H54 (cell line): ENCODE measurements around the gene MRPL12.

Experiments
- DNase-seq: peaks from one replicate; pipeline ENCODE4 v3.0.0; 2011; ENCODE audit warnings: low spot score, mixed read lengths; ENCODE audit not compliant: insufficient read length
- FAIRE-seq: peaks from 3 replicates; lab custom pipeline; 2011; peaks lifted over from hg19 to GRCh38; lab: Jason Lieb, UNC
- POLR2A ChIP-seq: IDR thresholded peaks from 2 replicates; pipeline ENCODE4 v1.6.1; 2011; ENCODE audit warnings: low read depth, mild to moderate bottlenecking, low read length

Gene MRPL12

DNA sequence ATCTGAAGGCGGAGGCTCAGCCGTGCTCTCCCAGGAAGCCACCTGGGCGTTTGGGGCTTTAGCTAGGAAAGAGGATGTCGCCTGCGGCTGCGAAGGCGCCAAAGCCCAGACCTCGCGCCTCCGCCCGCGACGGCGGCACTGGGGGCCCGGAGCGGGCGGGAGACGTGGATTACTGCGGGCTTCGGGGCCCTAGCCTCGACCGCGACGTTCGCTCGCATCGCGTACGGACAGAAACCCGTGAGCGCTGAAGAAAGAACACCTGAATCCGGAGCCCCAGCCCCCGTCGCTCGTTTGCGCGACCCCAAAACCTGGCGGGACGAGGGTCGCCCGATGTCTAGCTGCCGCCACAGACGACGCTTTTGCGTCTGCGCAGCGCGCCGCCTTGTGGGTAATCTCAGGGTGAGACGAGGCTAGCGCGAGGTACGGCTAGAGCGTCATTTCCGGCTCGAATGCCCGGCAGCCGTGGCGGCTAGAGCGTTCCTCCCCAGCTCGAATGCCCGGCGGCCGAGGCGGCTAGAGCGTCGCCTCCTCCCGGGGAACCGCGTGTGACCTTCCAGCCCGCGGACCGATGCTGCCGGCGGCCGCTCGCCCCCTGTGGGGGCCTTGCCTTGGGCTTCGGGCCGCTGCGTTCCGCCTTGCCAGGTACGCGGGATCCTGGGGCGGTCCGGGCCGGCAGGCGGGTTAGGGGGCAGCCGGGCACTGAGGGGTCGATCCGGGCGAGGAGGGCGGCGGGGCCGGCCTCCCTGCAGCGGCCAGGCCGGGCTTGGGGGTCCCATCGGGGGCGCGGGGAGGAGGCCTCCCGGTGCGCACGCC lies at the start of gene MRPL12:
Gene MRPL12 (plus strand): TSS at position 434 of the 813 bp plus-strand sequence. CDS start 135 bp downstream, at position 569.
- TF ChIP-seq POLR2A: peak; percentile 91
- no peak for FAIRE-seq
- peak; percentile 96 for DNase-seq

- no peak for FAIRE-seq
- no peak for DNase-seq
- TF ChIP-seq POLR2A: no peak
Measured at GRCh38 chr17:81655378-81656117, 47.6 kb upstream of the MRPL12 start.

DNA sequence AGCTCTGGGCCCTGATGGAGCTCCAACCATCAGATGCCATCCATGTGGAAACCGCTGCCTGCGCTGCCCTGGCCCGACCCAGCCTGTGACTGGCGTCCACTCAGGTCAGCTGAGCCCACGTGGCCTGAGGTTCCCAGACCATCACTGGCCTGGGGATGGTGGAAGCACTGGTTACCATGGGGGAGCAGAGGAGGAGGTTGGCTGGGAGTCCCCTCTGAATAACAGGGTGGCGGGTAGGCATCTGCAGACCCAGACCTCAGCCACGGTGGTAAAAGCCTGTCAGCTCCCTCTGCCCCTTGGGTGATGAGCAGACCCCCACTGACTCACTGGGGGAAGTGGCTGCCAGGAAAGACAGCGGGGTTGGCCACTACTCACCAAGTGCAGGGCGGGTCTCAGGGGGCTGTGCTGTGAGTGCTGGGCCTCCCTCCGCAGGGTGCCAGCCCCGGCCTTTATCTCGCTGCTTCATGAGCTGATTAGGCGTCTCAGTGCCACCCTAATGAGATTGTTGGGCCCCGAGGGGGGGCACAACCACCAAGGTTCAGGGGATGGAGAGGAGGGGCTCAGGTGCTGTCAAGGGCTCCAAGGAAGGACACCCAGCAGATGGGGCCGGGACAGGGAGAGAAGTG lies 46.9 kb upstream of the MRPL12 start, which contains the start of gene PDE6G:
Gene PDE6G (minus strand): TSS at position 425 of the 626 bp plus-strand sequence. CDS start 3,237 bp downstream, outside the sequence.
- no peak for TF ChIP-seq POLR2A
- DNase-seq (no peak), FAIRE-seq (no peak)

DNA sequence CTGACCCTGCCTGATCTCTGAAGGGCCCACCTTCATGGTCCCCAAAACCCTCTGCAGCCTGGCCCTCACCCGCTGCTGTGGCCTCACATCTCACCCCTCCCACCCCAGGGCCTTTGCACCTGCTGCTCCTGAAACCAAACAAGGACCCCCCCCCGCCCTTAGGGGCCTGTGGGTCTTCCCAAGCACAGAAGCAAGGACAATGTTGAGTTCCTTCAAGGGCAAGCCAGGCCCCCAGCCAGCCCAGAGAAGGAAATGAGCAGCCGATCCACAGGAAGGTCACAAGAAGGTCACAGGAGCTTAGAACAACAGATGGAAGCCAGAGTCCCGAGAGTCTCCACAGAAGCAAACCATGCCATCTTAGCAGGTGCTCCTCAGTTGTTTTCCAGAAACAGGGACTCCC lies 46.3 kb upstream of the MRPL12 start:
- TF ChIP-seq POLR2A: no peak
- DNase-seq (no peak), FAIRE-seq (no peak)

DNA sequence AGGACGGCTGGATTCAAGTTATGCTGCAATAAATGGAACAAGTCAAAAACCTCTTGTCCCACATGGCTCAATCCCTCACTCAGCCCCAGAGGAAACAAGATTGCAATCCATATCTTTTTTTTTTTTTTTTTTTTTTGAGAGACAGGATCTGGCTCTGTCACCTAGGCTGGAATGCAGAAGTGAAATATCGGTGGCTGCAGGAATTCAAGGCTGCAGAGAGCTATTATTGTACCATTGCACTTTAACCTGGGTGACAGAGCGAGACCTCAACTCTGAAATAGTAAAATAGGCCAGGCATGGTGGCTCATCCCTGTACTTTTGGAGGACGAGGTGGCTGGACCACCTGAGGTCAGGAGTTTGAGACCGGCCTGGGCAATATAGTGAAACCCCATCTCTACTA lies 44.1 kb upstream of the MRPL12 start:
- no peak for TF ChIP-seq POLR2A
- no peak for DNase-seq
- no peak for FAIRE-seq

DNA sequence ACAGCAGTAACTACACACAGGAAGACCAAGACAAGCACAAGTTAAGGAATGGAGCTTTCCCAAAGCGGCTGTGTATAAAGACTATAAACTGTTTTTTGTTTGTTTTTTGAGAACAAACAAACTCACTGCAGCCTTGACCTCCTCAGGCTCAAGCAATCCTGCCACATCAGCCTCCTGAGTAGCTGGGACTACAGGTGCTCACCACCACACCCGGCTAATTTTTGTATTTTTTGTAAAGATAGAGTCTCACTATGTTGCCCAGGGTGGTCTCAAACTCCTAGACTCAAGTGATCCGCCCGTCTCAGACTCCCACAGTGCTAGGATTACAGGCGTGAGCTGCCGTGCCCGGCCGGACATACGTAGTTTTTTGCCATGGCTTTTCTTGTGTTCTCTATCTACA lies 42.7 kb upstream of the MRPL12 start:
- FAIRE-seq: no peak
- no peak for TF ChIP-seq POLR2A
- DNase-seq: no peak

- no peak for DNase-seq
- no peak for FAIRE-seq
- TF ChIP-seq POLR2A: no peak
Measured at GRCh38 chr17:81662002-81662401, 41.2 kb upstream of the MRPL12 start.

DNA sequence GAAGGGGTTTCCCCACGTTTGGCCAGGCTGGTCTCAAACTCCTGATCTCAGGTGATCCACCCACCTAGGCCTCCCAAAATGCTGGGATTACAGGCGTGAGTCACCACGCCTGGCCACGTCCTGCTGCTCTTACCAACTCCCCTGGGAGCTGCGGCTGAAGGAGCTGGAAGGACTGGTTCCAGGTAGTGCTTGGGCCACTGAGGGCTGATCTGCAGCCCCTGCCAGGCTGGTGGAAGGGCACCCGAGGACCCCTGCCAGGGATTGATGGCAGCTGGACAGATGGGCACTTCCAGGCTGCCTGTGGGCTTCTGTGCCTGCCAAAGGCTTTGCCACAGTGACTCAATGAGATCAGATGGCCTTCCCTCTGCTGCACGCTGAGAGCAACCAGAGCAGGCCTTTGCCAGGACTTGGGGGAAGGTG lies 39.1 kb upstream of the MRPL12 start:
- DNase-seq (no peak), FAIRE-seq (no peak)
- TF ChIP-seq POLR2A: no peak

DNA sequence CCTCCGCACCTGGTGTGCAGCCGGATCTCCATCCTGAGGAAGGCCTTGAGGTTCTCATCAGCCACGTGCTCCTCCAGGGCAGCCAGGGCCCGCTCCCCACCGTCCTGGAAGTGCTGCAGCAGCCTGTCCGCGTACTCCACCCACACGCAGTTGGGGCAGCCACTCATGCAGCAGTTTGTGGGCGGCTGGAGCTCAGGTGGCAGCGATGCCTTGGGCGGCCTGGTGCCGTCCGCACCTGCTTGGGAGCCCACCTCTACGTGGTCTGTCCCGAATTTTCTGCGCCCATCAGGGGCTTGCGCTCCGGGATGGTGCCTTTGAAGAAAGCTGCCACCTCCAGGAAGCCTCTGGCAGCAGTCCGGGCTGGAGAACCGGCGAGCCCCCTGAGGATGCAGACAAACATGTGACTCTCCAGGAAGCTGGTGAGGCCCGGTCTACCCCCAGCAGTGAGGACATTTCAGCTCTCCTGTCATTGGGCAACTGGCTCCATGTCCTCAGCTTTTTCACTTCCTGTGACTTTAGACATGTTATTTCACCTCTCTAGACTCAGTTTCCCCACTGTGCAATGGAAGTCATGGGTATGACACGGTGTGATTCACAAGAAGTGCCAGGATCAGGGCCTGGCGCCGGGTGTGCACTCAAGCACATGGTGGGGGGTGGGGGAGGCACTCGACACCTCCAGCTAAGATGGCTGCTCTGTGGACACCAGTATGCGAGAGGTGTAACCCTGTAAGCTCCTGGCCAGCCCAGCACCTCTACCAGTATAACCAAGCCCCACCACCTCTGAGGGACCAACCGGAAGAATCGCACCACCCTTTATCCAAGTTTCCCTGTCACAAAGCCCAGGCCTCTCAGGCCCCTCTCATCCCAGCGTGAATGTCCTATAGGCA lies 37.7 kb upstream of the MRPL12 start:
- FAIRE-seq: no peak
- 0 out of 2 replicates have a peak, but pooled peaks have one; percentile 5 for TF ChIP-seq POLR2A
- DNase-seq: no peak

DNA sequence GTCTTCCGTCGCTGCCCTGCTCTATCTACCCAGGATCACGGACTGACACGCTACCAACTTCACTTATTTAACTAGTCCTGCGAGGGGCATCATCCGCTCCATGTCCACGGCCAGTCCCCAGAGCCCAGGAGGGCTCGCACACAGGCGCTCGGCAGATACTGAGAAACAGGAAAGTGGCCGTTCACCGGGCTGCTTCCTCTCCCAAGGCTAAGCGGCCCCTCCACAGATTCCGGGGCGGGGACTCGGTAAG lies 37.1 kb upstream of the MRPL12 start:
- FAIRE-seq: no peak
- no peak for TF ChIP-seq POLR2A
- DNase-seq: no peak

GRCh38 chr17:81666342-81667191 lies 36.6 kb upstream of the MRPL12 start, which contains the start of the genes CCDC137 and OXLD1:
TSS of gene CCDC137 (plus strand) at chr17:81666737. CDS start at chr17:81666767, 30 bp downstream.
TSS of gene OXLD1 (minus strand) at chr17:81666605. CDS start at chr17:81666577, 28 bp downstream.
- FAIRE-seq: no peak

DNA sequence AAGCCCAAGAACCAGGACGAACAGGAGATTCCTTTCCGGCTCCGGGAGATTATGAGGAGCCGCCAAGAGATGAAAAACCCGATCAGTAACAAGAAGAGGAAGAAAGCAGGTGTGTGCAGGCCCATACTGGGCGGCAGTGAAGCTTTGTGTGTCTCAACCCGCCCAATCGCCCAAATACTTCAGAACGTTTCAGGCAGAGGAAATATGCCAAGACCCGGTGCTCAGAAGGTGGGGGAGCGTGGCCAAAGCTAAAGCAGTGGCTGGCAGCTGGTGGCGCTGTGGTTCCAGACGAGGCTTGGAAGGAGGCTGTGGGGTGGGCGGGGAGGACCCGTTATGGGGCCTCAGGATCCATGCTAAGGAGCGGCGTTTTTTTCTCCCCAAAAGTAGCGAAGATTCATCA lies 35.4 kb upstream of the MRPL12 start:
- no peak for TF ChIP-seq POLR2A
- DNase-seq (no peak), FAIRE-seq (no peak)

More at GRCh38 chr17:81666342-81667191, 36.6 kb upstream of the MRPL12 start, which contains the start of the genes CCDC137 and OXLD1:
- peak; percentile 96 for DNase-seq
- peak; percentile 95 for TF ChIP-seq POLR2A

- TF ChIP-seq POLR2A: no peak
- no peak for DNase-seq
- FAIRE-seq: no peak
Measured at GRCh38 chr17:81672504-81672903, 30.7 kb upstream of the MRPL12 start.
